Heart left ventricle (tissue), 13 donors: Measurements from ENCODE around the gene MKRN2.
"Not testable (repeated sequence)": the region's sequence is repeated elsewhere in the genome, so short reads cannot be mapped to it uniquely, and the experiment has no call there.

Experiments
- POLR2A ChIP-seq, 2 donors: fragments of 450-650 bp; IDR thresholded peaks; one replicate each; pipeline ENCODE4 v1.6.1; 2017; ENCODE audit warnings: antibody characterized with exemption in 2 of 2, mild to moderate bottlenecking in 2 of 2, moderate library complexity in 2 of 2
- TF ChIP-seq, protein P1 (sequence below), 12 donors: fragments of 200-600 bp; sonication (generic) in 4 of 12; IDR thresholded peaks; one replicate each; pipeline versions ENCODE4 v1.5.0 to v1.8.0; 2018 to 2022; ENCODE audit warnings: antibody characterized with exemption in 12 of 12, mild to moderate bottlenecking in 5 of 12
- donor health status: ischemic (EF 13 %, LVEDD 7.1; RV severe dilation, severe dysfunction).
- donor health status: DM: no; HTN: yes; CAD: no.
- donor health status: DM: no; HTN: no; CAD: no.
- donor health status: ischemic (EF 25% LVEDD 6.9; RV normal size, moderate dysfunction).
- donor health status: ischemic (EF 25% LVEDD 5.7; RV mildly dilated, moderate dysfunction).
- donor health status: ischemic (EF 35%, LVEDD 5.7; RV mildly dilated, moderate dysfunction).
- donor health status: nonischemic (EF 11% LVEDD 7.7; RV severe dilation, severe dysfunction).
- donor health status: DM: yes; HTN: yes; CAD: no.
- donor health status: PGD.
- donor health status: ischemic (EF 29% LVEDD 5.4; RV normal size, mild dysfunction).
- donor health status: nonischemic (EF 23%, LVEDD 6.1; RV moderate dilation, normal function).

- TF ChIP-seq POLR2A (IDR thresholded peaks at IDR 0.05): not testable (repeated sequence)
- TF ChIP-seq, protein P1, sequence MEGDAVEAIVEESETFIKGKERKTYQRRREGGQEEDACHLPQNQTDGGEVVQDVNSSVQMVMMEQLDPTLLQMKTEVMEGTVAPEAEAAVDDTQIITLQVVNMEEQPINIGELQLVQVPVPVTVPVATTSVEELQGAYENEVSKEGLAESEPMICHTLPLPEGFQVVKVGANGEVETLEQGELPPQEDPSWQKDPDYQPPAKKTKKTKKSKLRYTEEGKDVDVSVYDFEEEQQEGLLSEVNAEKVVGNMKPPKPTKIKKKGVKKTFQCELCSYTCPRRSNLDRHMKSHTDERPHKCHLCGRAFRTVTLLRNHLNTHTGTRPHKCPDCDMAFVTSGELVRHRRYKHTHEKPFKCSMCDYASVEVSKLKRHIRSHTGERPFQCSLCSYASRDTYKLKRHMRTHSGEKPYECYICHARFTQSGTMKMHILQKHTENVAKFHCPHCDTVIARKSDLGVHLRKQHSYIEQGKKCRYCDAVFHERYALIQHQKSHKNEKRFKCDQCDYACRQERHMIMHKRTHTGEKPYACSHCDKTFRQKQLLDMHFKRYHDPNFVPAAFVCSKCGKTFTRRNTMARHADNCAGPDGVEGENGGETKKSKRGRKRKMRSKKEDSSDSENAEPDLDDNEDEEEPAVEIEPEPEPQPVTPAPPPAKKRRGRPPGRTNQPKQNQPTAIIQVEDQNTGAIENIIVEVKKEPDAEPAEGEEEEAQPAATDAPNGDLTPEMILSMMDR (IDR thresholded peaks at IDR 0.05): not testable (repeated sequence)
These were observed 68.1 kb downstream of the MKRN2 start for GRCh38 chr3:12624964-12625363.
